ENCODE data around the gene TEX261.

The TEX261 gene

DNA sequence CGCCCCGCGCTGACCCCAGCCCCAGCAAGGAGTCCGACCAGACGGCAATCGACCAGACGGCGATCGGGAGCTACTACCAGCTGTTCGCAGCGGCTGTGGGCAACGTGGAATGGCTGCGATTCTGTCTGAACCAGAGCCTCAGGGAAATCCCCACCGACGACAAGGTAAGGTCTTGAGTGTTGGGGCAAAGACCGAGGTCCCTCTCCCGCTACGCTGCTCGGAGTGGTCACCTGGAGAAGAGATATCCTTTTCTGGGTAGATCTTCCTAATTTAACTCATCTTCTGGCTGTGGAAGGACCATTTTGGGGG lies 15.5 kb downstream of the TEX261 start:
- TF ChIP-seq CTCF (IDR thresholded peaks at IDR 0.05; ENCODE audit: low read depth, low read length): no peak
- DNase-seq (ENCODE audit: low read depth in 2 of 2): no peak
- peak overlapping the region in 1 of 2 donors; percentile 50 for H3K4me3 ChIP-seq (replicated peaks in 1 of 2; ENCODE audit: low read depth in 2 of 2, low read length in 2 of 2)

GRCh38 chr2:70978341-70979179 lies 16.1 kb downstream of the TEX261 start, which contains the start of gene ANKRD53:
ANKRD53 (plus strand) TSS chr2:70978630; CDS start chr2:70978646, 16 bp downstream.
- DNase-seq (ENCODE audit: low read depth in 2 of 2): peak; percentile 37 to 56
- H3K4me3 ChIP-seq (replicated peaks in 1 of 2; ENCODE audit: low read depth in 2 of 2, low read length in 2 of 2): peak within 1 kb of the TSS; percentile 52 to 55
- no peak for TF ChIP-seq CTCF (IDR thresholded peaks at IDR 0.05; ENCODE audit: low read depth, low read length)

- no peak for TF ChIP-seq CTCF (IDR thresholded peaks at IDR 0.05; ENCODE audit: low read depth, low read length)
- peak overlapping the region; percentile 52 to 55 for H3K4me3 ChIP-seq (replicated peaks in 1 of 2; ENCODE audit: low read depth in 2 of 2, low read length in 2 of 2)
- DNase-seq (ENCODE audit: low read depth in 2 of 2): peak; percentile 87 to 97
These were observed 17.0 kb downstream of the TEX261 start for GRCh38 chr2:70977605-70978205.

DNA sequence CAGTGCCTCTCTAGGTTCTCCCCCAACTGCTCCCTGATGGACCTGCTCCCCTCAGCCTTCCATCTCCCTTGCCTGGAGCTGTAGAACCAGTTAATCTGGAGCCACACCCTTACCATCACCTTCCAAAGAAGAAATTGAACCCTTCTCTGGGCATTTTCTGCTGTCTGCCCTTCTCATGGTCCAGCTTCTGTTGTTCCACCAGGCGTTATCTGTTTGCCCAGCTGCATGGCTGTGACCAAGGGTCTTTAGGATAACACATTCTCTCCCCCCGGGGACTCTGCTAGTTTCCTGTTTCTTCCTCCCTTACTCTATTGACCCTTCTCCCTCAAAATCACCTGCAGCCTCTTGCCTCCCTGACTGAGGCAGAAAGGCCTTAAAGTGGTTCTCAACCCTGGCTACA lies 19.4 kb downstream of the TEX261 start:
- no peak for TF ChIP-seq CTCF (IDR thresholded peaks at IDR 0.05; ENCODE audit: low read depth, low read length)
- H3K4me3 ChIP-seq (replicated peaks in 1 of 2; ENCODE audit: low read depth in 2 of 2, low read length in 2 of 2): no peak overlapping the region
- no peak for DNase-seq (ENCODE audit: low read depth in 2 of 2)

DNA sequence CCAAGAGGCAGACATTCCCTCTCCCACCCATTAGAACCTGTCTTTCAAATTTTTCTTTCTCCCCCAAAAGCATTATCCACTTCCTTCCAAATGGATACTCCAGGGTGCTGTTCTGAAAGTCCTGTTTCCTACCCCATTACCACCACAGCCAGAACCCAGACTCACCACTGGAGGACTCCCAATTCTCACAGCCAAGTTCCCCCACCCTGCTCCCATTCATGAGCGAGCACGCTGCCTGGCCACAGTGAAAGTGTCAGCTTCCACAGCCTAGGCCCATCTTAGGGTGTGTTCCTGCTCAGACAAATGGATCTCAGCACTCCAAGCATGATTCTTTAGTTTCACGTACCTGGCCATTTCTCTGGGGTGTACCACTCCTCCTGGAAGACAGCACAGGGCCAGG lies 20.1 kb downstream of the TEX261 start:
- no peak for TF ChIP-seq CTCF (IDR thresholded peaks at IDR 0.05; ENCODE audit: low read depth, low read length)
- no peak for DNase-seq (ENCODE audit: low read depth in 2 of 2)
- no peak overlapping the region for H3K4me3 ChIP-seq (replicated peaks in 1 of 2; ENCODE audit: low read depth in 2 of 2, low read length in 2 of 2)

GRCh38 chr2:70967189-70967588 lies 27.5 kb downstream of the TEX261 start:
- no peak for DNase-seq (ENCODE audit: low read depth in 2 of 2)

More at GRCh38 chr2:70967189-70967588, 27.5 kb downstream of the TEX261 start:
- no peak overlapping the region for H3K4me3 ChIP-seq (replicated peaks in 1 of 2; ENCODE audit: low read depth in 2 of 2, low read length in 2 of 2)
- TF ChIP-seq CTCF (IDR thresholded peaks at IDR 0.05; ENCODE audit: low read depth, low read length): no peak
